GM19372 (cell line): ENCODE results near the gene VPS37B.
A peak's percentile ranks its signal among the peaks of the same experiment; 100 is the strongest.
"Not testable (repeated sequence)": the region's sequence is repeated elsewhere in the genome, so short reads cannot be mapped to it uniquely, and the experiment has no call there.

Experiments
- ATAC-seq: cut with Tn5 transposase; IDR thresholded peaks from one replicate; pipeline ENCODE4 v1.9.1; 2021; ENCODE audit warnings: mild to moderate bottlenecking, low read depth, moderate library complexity; ENCODE audit not compliant: unreplicated experiment

The VPS37B gene

DNA sequence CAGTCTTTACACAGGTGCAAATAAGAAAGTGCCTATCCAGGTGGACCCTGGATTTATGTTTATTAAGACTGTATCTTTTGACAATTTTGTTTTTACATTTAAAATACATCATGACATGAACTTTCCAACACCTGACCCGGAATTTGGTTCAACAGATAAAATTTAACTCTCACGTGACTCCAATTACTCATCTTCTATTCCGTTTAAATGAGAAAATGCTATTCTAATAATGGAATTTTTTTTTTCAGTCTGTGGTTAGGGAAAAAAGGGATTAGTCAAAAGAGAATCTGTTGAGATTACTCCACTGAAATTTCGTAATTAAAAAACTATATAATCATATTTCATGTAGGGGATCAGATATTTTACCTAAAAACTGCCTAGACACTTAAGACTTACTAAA is 11.1 kb downstream of the VPS37B start:
- ATAC-seq = no peak

DNA sequence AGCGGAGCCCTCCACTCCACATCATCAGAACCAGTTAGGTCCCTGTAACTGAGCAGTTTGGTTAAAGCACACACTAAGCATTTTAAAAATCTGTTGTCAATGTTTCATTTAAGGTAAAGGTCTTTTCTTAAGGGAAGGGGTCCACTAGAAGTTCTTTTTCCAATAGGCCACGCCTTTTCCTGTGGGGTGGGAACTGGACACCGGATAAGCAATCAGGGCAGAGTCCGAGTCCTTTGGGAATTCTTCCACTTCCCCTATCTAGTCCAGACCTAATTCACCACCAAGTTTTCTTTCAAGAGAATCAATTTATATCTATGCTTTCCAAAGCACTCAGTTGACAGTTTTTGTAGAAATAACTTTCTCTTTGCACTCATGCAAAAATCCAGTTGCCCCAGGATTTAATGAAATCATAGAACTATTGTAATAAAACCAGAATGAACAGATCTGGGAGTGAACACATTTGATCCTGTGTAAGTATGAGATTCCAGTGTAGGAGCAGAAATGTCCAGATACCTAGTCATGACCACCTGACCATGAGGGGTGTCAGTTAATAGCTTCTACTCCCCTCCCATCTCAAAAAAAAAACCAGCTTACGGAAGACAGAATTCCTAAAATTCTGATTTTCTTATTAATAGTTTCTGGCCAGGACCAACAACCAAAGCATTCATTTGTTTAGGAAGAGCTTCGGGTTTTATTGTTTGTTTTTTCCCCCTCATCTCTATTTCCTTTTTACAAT is 11.7 kb downstream of the VPS37B start:
- ATAC-seq = no peak

DNA sequence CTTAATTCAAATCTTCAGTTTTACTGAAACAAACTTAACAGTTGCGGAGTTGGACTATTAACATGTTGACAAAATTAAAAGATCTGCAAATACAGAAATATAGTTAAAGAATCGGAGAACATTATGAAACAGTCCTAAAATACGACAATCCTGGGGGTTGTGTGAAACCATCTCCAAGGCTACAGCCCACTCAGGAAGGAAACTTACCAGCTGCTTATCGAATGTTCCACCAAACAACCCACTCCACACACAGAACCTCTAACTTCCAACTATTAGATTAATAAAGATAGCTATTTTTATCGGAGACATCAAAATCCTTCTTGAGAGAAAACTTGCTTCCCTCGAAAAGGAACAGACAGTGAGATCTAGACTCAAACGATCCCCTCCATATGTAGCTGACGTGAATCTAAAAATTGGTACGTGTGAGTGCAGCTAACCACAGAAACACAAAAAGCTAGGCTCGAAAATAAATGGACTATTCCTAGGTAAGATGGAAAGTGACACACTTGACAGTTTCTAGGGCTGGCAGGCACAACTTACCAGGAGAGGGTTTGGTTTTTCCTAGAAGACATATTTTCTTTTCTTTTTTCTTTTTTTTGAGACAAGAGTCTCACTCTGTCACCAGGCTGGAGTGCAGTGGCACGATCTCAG is 12.9 kb downstream of the VPS37B start:
- ATAC-seq = no peak

DNA sequence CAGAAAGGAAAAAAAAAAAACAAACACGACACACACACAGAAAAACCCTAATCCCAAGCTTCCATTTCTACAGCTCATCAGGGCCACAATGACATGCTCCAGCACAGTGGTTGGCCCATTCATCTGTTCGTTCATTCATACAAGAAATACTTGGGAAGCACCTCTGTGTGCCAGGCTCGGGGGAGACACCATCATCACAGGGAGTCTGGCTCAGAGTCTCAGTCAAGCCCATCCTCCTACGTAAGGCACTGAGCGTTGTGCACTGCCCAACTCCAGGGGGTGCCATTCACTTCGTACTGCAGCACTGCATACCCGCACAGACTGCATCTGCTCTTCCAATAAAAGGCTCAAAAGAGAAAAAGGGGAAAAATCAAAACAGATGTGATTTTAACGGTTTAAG is 15.3 kb downstream of the VPS37B start:
- ATAC-seq = no peak

DNA sequence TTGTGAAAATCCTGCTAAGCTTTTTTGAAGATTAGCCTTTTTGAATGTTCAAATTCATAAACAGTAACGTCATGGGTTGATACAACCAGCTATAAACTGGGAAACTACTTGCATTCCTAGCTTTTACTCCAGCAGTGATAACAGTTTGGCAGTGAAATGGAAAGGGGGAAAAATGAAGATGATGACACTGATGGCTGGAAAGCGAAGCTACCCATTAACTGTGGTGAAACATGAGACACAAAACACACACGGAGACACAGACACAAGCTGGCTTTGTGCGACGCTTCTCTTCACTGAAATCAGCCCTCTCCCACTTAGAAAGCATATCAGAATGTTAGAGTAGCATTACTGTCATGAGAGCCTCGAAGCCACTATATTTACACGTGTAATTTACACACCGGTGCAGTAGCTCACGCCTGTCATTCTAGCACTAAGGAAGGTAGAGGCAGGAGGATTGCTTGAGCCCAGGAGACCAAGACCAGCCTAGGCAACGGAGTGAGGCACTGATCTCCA is 15.7 kb downstream of the VPS37B start:
- ATAC-seq = no peak

DNA sequence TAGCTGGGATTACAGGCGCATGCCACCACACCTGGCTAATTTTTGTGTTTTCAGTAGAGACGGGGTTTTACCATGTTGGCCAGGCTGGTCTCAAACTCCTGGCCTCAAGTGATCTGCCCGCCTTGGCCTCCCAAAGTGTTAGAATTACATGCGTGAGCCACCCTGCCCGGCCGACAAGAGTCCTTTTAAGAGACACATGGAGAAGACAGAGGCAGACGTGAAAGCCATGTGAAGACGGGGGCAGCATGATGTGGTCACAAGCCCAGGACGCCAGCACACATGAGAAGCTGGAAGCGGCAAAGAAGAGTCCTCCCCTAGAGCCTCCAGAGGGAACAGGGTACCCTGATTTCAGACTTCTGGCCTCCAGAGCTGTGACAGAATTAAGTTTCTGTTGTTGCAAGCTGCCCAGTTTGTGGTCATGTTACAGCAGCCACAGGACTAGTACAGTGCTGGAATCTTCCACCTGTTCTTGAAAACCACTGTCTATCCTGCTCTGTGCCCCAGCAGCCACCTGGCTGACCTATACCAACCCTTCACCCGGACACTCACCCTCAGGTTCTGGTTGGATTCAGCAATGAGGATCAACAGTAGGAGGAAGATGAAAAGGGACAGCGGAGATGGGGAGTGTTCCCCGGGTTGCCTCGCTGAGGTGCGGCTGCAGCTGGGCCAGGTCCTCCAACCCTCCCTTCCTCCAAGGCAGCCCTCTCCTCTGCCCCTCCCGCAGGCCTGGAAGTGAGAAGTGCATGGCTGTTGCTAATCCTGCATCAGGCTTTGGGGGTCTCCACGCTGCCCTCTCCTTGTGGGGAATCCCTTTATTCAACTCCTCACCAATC is 16.9 kb downstream of the VPS37B start:
- no peak for ATAC-seq

DNA sequence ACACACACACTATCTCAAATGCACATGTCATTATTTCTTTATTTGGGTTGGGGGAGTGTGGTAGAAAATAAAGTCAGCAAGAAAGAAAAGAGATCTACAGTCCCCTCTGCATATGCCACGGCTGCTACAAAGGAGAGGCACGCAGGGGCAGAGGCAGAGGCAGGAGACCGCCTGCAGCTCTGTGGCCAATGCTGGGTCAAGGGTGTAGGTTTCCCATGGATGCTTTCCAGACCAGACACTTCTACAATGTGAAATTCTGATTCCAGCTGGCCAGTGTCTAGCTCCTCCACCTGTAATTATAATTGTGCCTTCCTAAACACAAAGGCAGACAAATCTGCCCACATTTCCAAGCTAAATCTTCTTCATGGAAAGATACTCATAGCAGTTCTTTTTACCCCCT is 19.2 kb downstream of the VPS37B start:
- ATAC-seq = no peak

DNA sequence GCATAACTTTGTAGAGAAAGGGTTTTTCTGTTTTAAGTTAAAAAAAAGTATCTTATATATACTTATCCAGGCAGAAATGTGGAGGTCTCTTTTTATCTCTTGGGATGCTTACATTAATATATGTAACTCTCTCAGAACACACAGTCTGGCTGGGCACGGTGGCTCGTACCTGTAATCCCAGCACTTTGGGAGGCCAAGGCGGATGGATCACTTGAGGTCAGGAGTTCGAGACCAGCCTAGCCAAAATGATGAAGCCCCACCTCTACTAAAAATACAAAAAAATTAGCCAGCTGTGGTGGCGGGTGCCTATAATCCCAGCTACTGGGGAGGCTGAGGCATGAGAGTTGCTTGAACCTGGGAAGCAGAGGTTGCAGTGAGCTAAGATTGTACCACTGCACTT is 19.6 kb downstream of the VPS37B start:
- ATAC-seq = not testable (repeated sequence)

DNA sequence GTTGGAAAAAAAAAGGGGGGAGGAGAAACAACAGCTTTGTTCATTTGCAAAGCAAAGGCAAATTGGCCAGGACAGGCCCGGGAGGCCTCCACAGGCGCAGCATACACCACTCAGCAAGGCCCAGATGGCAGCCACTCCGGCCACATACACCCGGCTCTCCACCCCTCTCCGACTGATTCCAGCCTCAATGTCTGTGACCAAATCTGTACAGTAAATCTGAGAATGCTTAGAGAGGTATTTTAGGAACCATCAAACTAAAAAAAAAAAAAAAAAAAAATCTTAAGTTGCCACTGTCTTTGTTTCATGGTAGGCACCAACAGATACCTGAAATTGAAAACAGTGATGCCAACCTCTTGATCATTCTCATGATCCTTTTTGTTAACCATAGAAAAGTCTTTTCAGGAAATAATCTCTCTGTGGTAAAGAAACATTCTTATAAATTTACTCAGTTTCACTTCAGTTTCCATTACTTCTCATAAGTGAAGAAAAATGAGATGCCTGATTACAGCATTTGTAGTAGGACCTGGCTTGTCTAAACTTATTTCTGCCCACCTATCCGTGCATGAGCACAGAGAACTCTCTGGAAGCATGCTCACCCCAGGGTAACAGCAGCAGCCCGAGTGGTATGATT is 20.2 kb downstream of the VPS37B start:
- peak; percentile 65 for ATAC-seq

DNA sequence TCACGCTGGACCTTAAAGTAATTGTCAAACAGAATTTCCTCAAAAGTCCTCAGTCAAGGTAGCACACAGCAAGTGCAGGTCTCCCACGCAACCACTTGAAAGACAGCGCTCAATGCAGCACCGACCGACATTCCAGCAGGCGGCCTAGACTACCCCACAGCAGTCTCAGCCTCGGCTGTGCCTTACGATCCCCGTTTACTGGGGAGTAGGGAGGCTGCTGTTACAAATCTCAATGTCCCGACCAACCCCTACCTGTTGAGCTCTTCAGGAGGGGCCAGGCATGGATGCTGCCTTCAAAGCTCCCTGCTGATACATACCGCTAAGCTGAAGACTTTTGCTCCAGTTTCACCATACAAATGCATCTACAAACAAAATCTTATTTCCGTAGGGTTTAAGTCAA is 21.8 kb downstream of the VPS37B start:
- ATAC-seq = no peak

DNA sequence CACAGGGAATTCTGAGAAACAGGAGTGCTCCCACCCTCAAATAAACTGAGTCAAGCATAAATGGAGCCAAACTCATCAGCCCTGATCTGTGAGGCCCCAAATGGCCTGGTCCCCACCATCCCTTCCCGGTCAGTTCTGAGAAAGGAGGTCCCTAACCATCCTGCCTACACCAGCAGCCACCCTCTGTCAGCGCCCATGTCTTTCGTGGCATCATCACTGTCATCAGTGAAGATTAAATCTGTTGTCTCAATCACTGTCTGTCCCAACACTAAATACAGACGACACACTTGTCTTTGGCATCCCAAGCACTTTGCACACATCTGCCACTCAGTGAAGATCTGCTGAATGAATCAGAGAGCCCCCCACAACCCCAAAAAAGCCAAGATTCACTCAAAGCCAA is 22.4 kb downstream of the VPS37B start:
- no peak for ATAC-seq

DNA sequence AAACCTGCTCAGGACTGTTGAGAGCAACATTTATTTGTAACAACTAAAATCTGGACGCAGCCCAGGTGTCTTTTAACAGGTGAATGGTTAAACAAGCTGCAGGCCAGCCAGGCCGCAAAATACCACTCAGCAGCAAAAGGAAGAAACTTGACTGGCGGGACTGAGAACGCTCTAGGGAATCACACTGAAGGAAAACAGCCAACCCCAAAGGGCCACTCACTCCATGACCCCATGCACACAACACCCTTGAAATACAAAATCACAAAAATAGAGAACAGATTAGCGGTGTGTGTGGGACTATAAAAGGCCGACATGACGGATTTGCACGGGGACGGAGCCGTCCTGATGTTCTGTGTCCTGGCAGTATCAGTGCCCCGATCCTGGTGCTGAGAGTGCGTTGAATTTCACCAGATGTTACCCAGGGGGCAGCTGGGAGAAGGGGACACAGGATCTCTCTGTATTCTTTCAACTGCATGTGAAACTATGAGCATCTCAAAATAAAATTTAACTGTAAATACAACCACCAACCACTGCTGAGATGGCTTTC is 23.0 kb downstream of the VPS37B start:
- ATAC-seq = no peak

DNA sequence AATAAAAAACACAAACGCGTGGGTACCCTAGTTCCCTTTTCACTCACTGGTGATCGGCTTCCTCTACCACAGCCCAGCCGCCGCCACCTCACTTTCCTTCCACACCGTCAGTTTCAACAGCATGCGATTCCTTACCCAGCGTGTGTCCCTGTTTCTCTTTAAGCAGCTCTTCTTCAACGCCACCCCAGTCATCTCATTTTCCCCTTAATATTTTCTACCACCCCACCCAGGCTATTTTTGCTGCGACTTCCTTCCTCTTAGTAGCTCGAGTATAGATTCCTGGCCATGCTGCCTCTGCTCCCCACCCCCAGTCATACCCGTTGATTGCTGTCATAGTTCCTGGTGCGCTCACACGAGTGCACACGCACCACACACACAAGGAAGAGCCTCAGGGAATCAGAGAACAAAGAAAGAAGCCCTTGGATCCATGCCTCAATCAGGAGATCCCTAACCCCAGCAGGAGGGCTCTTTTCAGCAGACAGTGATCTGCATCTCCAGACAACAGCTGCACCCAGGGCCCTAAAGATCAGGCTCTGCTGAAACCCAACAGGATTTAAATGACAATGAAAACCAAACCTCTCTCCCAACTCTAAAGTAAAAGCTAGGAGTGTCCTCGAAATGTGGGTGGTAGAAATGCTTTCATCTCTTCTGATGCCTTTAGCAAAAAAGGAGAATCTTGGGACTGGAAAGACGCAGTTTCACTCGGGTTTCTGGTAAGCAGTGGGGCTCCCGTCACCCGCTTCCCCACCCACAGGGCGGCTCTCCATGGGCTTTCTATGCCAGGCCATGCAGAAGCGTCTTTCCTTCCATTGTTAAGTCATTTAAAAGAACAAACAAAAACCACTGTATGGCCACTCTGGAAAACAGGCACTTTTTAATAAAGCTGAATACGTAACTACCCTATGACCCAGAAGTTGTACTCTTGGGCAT is 23.8 kb downstream of the VPS37B start:
- no peak for ATAC-seq

DNA sequence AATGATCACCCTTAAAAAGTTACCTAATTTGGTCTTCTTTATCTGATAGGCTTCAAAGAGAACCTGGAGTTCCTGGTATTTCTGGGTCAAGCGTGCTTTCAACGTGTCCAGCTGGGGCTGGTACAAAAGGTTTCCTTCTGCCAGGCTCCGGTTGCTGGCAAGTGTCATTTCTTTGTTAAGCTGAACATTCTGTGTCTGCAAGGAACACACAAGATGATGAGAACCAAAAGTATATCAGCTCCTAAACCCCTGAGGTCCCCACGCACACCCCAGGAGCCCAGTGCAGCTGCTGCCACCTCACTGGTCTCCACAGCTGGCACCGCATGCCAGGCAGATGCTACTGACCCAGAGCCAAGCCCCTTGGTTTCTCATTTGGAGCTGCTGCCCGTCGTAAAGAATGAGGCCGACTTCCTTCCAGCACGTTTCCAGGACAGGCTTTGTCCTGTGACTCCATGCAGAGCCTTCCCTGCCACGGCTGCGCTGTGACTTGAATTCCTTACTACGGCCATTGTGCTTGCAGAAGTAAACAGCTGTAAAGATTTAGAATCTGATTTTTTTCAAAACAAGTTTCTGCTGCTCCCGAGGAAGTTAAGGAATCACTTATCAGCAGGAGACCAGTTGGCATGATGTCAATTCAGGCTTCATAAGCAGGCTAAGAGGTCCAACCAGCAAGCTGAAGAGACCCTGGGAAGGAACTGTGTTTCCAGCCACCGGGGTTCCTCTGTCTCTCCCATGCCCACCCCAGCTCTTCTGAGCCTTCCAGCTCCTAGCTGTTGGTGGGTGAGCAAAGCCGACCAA is 24.9 kb downstream of the VPS37B start:
- ATAC-seq = no peak

DNA sequence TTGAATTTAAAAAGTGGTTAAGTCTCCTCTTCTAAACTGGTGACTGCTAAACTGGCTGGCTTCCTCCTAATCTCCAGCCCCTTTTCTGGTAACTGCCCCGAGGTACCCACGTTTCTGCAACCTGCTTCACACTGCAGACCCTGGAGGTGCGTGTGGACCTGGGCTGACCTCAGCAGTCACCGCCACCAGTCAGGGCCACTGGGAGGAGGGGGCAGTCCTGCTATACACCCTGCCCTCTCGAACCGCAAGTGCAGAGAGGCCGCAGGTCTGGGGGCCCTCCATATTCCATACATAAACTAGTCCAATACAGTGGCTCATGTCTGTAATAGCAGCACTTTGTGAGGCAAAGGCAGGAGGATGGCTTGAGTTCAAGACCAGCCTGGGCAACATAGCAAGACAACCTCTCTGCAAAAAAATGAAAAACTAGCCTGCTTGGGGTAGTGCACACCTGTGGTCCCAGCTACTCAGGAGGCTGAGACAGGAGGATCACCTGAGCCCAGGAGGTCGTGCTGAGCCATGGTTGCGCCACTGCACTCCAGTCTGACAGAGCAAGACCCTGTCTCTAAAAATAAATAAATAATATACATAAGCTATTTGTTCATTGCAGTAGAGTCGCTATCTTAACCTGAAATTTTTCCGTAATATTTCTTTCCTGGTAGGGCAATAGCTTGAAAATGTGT is 25.6 kb downstream of the VPS37B start:
- no peak for ATAC-seq

DNA sequence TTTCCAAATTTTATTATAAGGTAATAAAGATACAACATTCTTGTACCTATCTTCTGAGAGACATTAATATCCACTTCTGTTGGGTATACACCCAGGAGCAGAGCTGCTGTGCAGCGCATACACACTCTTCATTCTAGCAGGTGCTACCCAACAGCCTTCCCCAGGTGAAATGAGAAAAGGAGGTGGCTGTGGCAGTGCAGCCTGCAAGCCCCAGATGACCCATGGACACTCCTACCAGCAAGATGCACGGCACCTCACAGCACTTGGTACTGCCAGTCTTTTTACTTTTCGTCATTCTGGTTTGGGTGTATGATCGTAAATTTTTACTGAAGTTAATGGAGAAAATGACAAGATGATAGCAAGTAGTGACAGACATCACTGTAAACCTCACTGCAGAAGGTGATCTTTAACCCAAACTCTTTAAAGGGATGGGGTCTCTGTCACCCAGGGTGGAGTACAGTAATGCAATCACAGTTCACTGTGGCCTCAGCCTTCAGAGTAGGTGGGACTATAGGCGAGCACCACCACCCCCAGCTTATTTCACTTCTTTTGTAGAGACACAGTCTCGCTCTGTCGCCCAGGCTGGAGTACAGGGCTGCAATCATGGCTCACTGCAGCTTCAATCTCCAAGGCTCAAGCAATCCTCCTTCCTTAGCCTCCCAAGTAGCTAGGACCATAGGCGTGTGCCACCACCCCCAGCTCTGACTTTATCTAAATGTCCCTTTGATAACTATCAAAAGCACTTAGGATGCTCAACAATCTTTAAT is 26.5 kb downstream of the VPS37B start:
- ATAC-seq = no peak

DNA sequence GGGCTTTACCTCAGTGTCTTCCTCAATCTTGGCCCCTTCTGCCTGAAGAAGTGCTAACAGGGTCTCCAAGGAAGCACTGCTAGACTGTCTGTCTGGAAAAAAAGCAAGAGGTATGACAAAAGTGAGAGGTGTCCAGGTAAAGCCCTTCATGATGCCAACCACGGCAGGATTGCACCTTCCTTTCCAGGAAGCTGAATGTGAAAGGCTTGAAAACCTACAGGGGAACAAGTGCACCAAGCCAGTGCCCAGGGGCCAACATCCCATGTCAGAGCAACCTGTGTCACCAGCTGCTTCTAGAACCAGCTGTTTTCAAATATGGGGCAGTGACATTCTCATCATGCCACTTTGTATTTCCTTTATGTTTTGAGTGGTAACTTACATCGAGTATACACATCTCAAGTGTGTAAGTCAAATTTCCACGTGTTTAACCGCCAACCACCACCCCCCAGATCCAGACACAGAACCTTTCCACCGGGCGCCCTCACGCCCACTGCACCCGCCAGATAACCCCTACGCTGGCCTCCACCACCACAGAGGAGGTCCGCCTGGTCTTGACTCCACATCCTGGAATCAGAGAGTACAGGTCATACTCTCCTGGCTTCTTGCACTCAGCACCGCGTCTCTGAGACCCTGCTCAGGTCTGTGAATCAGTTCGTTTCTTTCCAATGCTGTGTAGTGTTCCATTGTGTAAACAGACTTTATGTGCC is 27.3 kb downstream of the VPS37B start:
- ATAC-seq = no peak
